Fibroblast of mammary gland (primary cell): ENCODE measurements around the gene SVOP.

Experiments used
- DNase-seq: peaks from one replicate; pipeline ENCODE4 v3.0.0-alpha.2; 2010; ENCODE audit warnings: low read depth
- H3K4me3 ChIP-seq: 2 replicates; pipeline ENCODE4 v1.5.1; 2011; ENCODE audit warnings: low read depth, mild to moderate bottlenecking, low read length, moderate library complexity; ENCODE audit not compliant: control insufficient read depth
- CTCF ChIP-seq: conservative IDR thresholded peaks from 2 replicates; pipeline ENCODE4 v1.5.1; 2011; ENCODE audit warnings: low read depth, low read length, inconsistent platforms; ENCODE audit not compliant: control insufficient read depth, insufficient read depth

The SVOP gene

GRCh38 chr12:109020146-109020795 is 597 bp downstream of the SVOP start:
- no peak for DNase-seq
- no peak for TF ChIP-seq CTCF
- H3K4me3 ChIP-seq: no peak overlapping the region

GRCh38 chr12:109018296-109018695 is 2.6 kb downstream of the SVOP start:
- DNase-seq: no peak
- TF ChIP-seq CTCF: no peak

GRCh38 chr12:109016978-109017377 is 3.9 kb downstream of the SVOP start:
- TF ChIP-seq CTCF: no peak
- H3K4me3 ChIP-seq: no peak overlapping the region
- no peak for DNase-seq

More at GRCh38 chr12:109018296-109018695, 2.6 kb downstream of the SVOP start:
- H3K4me3 ChIP-seq: no peak overlapping the region

GRCh38 chr12:109016016-109016415 is 4.9 kb downstream of the SVOP start:
- no peak for TF ChIP-seq CTCF
- no peak for DNase-seq
- H3K4me3 ChIP-seq: no peak overlapping the region

- no peak for TF ChIP-seq CTCF
- no peak for DNase-seq
- H3K4me3 ChIP-seq: no peak overlapping the region
Measured at GRCh38 chr12:109014984-109015765, 5.7 kb downstream of the SVOP start.

GRCh38 chr12:109010259-109010658 is 10.6 kb downstream of the SVOP start:
- TF ChIP-seq CTCF: no peak
- DNase-seq: no peak
- H3K4me3 ChIP-seq: no peak overlapping the region

GRCh38 chr12:109009766-109010165 is 11.1 kb downstream of the SVOP start:
- DNase-seq: no peak
- H3K4me3 ChIP-seq: no peak overlapping the region
- no peak for TF ChIP-seq CTCF
